Sciatic nerve (tissue), 2 donors: ENCODE measurements around the gene ACTRT2. TPM values are rescaled to one million over a fixed set of nuclear protein-coding genes. Genes with fewer than 3 reads are reported as not detected.

Source experiments
- ATAC-seq: fragments of 200-7000 bp; cut with Tn5 transposase; one replicate; pipeline ENCODE4 v1.9.1; 2020; ENCODE audit warnings: mild to moderate bottlenecking, moderate library complexity
- DNase-seq: peaks from one replicate; pipeline ENCODE4 v3.0.0-alpha.2; 2020; ENCODE audit warnings: low spot score
- intact Hi-C: fragments of 100-400 bp; cut with DNase I; formaldehyde crosslinking; loops from one replicate; pipeline ENCODE4 v1.14.2; 2022
- total RNA-seq: library from RNA; stranded (reverse); fragmentation: NEBNext Ultra II Directional; extraction: Animal tissue kit (Norgen Biotek cat#: 25700); gene quantifications from one replicate; pipeline ENCODE4 v1.2.1, GENCODE V29; 2021
- donor health status: DM: no; HTN: no; CAD: no.
- donor health status: DM: no; HTN: no; CAD: no.

Gene ACTRT2
- not detected for total RNA-seq

DNA sequence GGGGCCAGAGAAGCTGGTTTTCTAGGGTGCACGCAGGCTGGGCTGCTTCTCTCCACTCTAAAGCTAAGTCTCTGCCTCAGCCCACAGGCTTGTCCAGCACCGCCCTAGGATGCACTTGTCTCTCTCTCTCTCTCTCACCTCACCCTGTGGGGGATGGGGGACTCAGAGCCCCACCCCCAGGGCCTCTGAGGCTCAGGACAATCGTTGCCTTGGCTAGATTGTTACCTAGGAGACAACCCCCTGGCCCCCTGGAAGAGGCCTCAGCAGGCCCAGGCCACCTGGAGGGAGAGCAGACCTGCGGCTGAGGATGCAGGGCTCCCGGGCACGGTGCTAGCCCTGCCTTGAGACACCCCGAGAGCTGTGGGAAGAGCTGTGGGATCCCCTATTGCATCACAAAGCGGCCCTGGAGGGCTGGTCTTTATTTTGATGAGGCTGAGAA is at the start of gene ACTRT2:
ACTRT2 (plus strand) TSS at position 235 of the 439 bp plus-strand sequence. CDS start 220 bp downstream, outside the sequence.
- no peak for ATAC-seq
- no peak for DNase-seq
- intact Hi-C loops, result no loop called here

DNA sequence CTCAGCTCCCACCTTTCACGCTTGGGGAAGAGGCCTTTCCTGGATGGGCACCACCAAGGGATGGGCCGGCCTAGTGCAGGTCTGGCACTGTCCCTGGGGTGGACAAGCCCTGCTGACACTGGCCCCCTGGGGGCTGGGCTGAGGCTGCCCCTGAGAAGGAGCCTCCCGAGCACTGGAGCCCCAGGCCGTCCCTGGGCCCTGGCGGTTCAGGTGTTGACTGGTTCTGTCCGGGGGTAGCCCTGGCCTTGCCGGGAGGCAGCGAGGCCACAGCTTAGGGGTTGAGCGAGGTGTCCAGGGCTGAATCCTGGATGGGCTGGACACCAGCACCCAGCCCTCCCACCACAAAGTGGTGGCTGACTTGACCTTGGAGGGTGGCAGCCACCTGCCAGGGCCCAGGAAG is 49.7 kb upstream of the ACTRT2 start:
- intact Hi-C loops, result no loop called here
- ATAC-seq (no peak), DNase-seq (peak; percentile 52)

DNA sequence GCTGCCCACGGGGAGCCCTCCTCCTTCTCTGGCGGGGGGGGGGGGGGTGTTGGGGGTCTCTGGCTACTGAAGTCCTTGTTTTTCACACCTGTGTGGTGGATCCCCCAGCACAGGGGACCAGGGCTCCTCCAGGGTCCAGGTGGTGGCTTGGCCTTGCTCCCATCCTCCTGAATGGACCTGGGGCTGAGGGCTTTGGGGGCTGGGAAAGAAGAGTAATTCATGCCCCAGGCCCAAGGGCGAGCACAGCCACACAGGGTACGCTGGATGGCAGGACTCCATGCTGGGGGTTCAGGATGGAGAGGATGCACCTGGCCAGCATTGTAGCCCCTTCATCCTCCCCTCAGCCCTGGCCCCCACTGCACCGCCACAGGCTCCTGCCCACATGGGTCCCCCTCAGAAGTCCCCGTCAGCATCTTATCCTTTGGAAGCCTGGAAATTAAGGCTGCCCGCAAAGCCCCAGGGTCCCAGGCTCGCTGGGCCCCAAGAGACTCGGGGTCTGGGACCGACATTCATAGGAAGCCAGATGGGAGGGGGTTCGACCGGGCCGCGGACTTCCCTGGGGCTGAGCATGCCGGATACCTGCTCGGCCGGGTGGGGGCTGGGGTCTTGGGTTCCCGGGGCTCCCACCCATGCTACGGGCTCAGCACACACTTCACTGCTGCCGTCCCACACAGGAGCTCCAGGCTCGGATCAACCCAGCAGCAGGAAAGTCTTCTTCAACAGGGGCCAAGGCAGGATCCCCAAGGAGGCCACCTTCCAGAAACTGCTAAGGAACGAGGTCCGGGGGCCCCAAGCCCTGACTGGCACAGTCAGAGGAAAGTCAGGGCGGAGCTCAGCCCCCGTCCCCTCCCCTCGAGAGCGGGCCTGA is 49.0 kb upstream of the ACTRT2 start:
- DNase-seq, result peak; percentile 54
- intact Hi-C loops, result no loop called here
- ATAC-seq, result no peak

DNA sequence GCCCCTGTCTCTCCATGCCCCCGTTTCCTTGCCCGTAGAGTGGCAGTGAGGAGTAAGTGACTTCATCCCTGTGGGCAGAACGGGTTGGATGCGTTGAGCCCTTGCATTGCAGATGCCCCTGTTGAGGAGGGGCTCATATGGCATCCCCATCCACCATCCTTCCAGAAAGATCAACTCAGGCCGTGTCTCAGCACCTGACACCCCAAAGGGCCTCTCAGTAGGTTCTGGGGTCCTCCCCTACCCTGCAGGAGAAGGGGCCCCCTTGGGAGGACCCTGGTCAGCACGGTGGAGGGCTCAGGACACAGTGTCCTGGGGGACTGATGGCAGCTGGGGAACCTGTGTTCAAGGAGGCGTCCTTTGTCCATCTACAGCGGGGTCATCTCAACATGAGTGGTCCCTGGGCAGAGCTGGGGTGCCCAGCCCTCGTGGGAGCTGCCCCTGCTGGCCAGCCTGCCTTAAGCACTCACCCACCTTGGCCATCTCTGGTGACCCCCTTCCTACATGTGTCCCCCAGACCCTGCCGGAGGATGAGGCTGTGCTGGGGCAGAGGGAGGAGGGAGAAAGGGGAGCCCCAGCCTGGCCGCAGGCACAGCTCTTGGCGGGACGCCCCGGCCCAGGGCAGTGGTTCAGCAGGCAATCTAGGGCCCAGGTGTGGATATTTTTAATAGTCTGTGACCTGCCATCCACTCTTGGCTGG is 48.2 kb upstream of the ACTRT2 start:
- ATAC-seq (no peak), DNase-seq (peak; percentile 36)
- intact Hi-C loops, result no loop called here

DNA sequence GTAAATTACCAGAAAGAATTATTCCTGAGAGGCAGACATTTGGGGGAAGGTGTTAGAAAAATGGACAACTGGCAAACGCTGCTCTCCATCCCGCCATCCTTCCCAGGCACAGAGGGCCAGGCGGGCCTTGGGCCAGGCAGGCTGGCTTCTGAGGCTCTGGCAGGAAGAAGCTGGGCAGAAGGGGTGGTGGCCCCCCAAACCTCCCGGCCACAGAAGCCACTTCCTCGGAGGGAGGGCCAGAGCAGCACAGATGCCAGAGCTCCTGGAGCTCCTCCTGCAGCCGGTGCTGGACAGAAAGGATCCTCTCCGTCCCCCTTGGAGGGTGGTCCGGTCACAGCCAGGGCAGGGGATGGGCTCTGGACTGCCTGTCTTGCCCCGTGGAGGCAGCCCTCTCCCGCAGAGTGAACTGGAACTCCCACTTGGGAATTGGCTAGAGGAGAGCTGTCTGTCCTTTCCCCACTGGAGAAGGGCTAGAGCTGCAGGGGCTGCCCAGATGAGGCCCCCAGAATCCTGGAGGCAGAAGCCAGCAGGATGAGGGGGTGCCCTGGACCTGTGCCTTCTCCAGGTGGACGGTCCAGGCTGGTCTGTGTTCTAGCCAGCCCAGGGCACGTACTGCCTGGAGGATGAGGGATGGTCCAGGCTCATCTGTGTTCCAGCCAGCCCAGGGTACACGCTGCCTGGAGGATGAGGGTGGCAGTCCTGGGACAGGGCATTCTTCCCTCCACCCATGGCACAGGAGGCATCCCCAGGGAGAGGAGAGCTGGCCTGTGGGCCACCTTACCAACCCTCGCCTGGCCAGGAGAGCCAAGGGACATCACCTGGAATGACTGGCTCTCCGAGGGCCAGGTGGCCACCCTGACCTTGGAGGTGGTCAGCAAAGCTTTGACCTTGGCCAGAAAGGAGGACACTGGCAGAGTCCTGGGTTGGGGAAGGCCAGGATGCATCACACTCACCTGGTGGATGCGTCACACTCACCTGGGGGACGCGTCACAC is 47.4 kb upstream of the ACTRT2 start:
- ATAC-seq (no peak), DNase-seq (peak; percentile 41)
- intact Hi-C loops, result no loop called here

DNA sequence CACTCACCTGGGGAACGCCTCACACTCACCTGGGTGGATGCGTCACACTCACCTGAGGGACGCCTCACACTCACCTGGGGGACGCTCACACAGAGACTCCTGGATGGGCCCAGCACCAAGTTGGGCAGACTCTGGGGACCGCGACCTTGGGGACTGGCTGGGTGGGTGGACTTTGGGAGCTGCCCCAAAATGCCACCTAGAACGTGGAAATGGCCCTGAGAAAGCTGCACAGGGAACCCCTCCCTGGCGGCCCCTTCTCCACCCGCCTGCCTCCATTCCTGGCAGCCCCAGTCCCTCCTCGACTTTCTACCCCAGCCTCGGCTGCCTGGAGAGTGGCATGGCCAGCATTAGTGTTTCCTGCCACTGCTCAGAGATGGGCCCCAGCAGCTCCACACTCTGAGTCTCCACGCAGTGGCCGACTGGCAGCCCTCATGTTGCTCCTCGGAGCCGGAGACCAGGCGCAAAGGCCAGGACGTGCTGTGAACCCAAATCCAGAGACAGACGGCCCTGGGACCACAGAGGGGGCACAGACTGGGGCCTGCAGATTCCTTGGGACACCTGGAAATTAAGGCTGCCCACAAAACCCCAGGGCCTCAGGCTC is 46.5 kb upstream of the ACTRT2 start:
- ATAC-seq (no peak), DNase-seq (peak; percentile 49)
- intact Hi-C loops, result no loop called here

DNA sequence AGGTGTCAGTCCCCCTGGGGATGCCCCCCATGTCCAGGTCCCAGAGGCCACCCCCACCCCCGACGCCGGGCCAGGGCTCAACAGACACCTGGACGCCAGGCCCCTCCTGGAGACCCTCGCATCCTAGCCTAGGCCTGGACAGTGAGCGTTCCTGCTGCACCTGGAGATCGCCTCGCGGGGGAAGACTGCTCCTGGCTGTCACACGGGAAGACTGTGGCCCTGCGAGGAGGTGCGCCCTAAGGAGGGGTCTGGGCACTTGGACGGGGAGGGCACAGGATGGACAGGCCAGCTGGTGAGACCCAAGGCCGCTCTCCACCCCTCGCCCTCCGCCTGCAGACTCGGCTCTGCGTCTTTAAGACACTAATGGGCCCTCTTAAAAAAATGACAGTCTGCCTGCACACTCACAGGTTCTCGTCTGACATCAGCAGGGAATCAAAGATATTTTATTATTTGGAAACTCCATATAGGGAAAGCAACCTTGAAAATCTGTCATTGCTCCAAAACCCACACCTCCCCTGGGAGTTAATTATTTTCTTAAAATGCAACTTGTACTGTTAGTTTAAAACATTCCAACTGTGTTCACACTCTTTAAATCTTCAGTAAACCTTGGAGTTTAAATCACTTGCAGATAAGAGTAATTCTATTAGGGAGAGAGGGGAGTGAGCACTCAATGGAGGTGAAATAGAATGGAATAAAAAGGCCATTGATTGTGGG is 45.6 kb upstream of the ACTRT2 start:
- ATAC-seq (no peak), DNase-seq (peak; percentile 58)
- intact Hi-C loops, result no loop called here

DNA sequence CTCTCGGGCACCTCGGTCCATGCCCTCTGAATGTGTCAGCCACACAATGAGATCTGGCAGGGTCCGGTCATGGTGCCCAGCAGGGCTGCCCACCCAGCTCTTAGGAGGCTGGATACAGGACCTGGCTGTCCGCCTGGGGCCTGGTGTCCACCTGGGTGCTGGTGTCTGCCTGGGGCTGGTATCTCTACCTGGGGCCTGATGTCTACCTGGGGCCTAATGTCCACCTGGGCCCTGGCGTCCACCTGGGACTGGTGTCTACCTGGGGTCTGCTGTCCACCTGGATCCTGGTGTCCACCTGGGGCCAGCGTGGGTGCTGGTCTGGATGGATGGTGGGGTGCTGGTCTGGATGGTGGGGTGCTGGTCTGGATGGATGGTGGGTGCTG is 45.1 kb upstream of the ACTRT2 start:
- ATAC-seq, result no peak
- intact Hi-C loops, result no loop called here
- DNase-seq, result peak; percentile 53

DNA sequence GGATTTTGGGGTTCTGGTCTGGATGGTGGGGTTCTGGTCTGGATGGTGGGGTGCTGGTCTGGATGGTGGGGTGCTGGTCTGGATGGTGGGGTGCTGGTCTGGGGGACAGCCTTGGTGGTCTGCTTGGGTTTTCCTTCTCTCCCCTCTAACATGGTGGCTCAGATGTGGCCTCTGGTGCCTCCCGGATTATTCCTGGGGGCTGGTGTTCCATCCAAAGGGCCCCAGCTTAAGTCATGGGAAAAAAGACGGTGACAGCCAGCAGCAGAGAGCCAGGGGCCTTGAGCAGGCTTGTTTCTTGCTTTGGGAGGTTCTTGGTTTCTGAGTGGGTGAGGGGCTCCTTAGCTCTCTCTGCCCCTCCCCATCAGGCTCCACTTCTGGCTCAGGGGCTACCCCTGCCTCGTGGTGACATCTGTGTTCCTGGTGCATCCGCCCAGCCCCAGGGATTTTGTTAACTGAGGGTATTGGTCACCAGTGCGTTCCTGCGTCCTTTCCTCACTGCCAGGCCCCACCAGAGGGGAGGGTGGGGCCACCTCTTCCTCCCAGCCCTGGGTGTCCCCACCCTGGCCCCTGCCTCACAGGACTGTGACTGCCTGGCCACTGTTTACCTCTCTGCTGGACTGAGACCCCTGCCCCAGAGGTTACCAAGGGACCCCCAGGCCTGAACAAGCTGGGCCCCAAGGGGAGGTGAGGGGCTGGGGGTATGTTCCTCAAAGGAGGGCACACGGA is 43.2 kb upstream of the ACTRT2 start:
- DNase-seq (peak; percentile 50), ATAC-seq (no peak)
- intact Hi-C loops, result no loop called here

DNA sequence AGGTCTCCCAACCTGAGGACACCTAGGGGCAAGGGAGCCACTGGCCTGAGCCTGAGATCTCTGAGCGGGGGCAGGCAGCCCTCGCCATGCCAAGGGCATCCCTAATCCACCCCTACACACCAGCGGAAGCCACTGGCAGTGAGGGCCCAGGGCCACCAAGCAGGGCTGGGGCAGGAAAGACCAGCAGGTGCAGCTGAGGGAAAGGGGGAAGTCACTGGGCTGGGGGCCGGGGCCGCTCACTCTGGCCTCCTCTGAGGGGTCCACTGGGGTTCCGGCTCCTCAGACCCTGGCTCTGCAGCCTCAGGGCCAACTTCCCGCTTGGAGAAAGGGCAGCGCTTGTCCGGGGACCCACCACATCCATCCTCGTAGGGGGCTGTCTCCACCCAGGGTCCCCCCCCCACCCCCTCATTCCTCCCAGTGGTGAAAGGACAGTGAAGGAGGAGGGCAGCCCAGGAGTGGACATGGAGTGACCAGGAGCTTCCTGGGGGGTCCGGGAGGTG is 42.5 kb upstream of the ACTRT2 start:
- DNase-seq (peak; percentile 36), ATAC-seq (no peak)
- intact Hi-C loops, result no loop called here

DNA sequence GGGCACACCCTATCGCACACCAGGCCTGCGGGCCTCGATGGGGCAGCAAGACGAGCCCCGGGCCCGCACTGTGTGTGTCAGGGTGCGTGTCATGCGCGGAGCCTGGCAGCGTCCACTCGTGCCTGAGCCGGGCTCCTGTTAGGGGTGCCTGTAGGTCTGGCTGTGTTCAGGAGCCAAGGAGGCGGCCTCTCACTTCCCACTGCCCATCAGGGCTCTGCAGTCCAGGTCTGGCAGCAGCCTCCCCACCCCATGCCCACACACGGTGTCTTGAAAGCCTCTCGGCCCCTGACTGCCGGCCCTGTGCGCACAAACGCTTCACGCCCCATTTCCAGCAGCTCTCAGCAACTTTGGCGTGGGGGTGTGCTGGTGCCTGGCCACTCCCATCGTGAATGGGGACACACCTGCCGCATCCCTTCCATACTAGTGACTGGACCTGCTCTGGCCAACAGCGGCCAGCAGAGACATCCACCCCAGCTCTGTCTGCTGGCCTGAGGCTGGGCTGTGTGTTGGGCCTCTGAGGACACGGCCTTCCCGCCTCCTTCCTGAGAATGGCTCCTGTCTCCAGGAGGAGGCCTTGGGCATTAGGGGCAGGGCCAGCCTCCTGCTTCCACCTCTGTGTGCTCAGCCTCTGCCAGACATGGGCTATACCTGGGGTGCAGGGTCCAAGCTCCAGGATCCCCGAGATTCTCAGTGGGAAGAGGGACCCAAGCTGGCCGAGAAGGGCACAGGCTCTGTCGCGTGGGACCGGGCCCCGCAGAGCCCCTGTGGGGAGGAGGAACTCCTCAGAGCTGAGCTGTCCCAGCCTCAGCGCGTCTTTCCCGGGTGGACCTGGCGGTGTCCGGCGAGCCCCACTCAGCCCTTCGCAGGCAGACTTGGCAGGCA is 41.8 kb upstream of the ACTRT2 start:
- peak; percentile 54 for DNase-seq
- no peak for ATAC-seq
- intact Hi-C loops, result no loop called here

DNA sequence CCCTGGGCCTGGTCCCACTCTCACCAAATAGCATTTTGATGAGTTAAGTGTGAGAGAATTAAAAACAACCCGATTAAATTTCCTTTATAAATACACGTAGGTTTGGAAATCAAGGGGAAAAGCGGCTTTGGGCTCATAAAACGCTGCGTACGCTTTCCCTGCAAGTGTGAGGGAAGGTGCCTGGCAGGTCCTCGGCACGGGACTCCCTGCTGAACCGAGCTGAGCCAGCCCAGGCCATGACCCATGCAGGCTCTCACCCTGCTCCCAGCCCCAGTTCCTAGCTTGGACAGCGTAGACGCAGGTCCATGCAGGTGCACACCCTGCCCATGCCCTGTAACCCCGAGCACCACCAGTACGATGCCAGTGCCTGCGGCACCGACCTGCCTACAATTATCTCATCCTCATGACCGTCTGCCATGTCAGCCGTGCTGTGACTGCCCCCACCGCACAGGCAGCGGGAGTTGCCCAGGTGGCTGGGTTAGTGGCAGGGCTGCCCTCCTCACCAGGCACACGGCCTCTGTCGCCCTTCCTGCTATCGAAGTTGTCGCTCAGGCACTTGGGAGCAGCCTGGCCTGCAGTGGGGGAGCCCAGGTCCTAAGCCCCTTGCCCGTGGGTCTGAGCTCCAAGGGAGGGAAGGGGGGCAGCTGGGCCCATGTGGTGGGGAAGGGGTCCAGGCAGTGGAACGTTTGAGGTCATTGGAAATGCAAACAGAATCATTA is 41.0 kb upstream of the ACTRT2 start:
- intact Hi-C loops, result no loop called here
- DNase-seq, result peak; percentile 31
- no peak for ATAC-seq

DNA sequence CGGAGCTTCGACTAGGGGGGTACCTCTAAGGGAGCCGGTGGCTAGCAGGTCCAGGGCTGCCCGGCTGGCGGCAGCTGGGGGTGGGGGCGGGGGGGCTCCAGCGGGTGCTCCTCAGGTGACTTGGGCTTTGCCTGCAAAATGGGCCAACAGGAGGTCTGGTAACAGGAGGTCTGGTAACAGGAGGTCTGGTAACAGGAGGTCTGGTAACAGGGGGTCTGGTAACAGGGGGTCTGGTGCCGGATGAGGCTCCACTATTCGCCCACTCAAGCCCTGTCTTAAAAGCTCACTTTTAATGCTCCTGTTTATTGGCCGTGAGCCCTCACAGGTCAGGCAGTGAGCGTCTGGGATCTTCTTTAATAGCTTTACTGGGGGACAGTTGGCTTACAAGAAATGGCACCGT is 40.4 kb upstream of the ACTRT2 start:
- intact Hi-C loops, result no loop called here
- ATAC-seq (no peak), DNase-seq (peak; percentile 27)

DNA sequence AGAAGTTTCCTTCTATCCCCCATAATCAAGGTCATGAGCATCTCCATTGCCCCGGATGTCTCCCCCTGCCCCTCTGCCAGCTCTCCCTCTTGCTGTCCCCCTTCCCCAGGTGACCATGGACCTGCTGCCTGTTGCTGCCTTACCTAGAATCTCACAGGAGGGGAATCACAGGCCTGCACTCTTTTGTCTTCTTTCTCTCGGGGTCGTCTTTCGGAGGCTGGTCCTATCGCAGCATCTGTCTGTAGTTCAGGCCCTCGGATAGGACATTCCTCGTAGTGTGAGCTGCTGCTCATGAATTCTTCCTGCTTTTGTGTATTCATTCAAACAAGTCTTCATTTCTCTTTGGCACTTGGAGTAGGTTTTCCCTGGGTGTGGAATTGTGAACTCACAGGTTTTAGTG is 39.9 kb upstream of the ACTRT2 start:
- no peak for DNase-seq
- ATAC-seq, result no peak
- intact Hi-C loops, result no loop called here

DNA sequence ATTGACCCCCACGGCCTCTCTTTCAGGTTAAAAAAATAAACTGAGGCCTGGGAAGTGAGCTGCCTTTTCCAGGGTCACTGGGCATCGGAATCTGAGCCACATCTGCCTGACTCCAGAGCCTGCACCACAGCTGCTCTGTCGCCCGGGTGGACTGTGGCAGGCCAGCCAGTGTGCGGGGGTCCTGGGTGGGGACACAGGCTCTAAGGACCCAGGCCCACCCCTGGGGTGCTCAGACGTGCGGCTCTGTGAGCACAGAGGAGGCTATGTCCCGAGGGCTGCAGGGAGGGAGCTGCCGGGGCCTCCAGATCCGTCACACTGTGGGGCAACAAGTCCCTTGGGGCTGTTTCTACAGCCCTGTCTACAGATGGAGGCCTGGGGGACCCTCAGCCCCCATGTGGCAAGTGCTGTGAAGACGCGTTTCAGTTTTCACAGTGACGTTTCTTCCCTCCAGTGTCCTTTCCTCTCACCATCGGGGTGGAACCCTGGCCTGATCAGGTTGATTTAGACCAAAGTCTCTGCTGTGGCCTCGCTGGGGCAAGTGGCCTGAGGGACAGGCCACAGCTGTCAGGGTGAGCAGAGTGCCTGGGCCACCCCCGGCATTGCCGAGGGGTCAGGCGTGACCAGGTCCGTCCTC is 39.2 kb upstream of the ACTRT2 start:
- DNase-seq, result peak; percentile 48
- ATAC-seq, result no peak
- intact Hi-C loops, result no loop called here
